ENCODE results near the gene ELOA. TPM values are rescaled to one million over a fixed set of nuclear protein-coding genes. Genes with fewer than 3 reads are reported as not detected.

The ELOA gene
- total RNA-seq, 1 donor from 2014 or later: 70.2 TPM

GRCh38 chr1:23701996-23702395, 41.3 kb upstream of the ELOA start:
- peaks cover 70% of the 10 kb centered on the region for H3K36me3 Mint-ChIP-seq (ENCODE audit: low read depth)
- no peaks in the 10 kb centered on the region for H3K9me3 Mint-ChIP-seq
- H3K27me3 Mint-ChIP-seq: no peaks in the 10 kb centered on the region
- DNase-seq (no peak), ATAC-seq (ENCODE audit: low read depth) (no peak)
- H3K27ac Mint-ChIP-seq: no peak overlapping the region
- POLR2A ChIA-PET: interaction anchor here (0.6 to 1.4 kb wide), 4 partner anchors 10 to 56 kb away, joined by 3 to 7 read pairs (median 4); partner anchors contain the start of gene RPL11
- no peak overlapping the region for H3K4me3 Mint-ChIP-seq
- H3K4me1 Mint-ChIP-seq: peaks cover 18% of the 10 kb centered on the region
- CTCF ChIA-PET: no interaction called here
- TF ChIP-seq CTCF (IDR thresholded peaks at IDR 0.05): no peak
- intact Hi-C loops (cut with micrococcal nuclease): no loop called here

GRCh38 chr1:23704834-23705495, 38.3 kb upstream of the ELOA start:
- Mint-ChIP-seq H3K9me3 (no peaks in the 10 kb centered on the region), H3K4me1 (peaks cover 11% of the 10 kb centered on the region), H3K36me3 (ENCODE audit: low read depth) (peaks cover 59% of the 10 kb centered on the region), H3K27me3 (no peaks in the 10 kb centered on the region), H3K4me3 (no peak overlapping the region), H3K27ac (no peak overlapping the region)
- DNase-seq: no peak
- TF ChIP-seq CTCF (IDR thresholded peaks at IDR 0.05): no peak
- CTCF ChIA-PET: no interaction called here
- intact Hi-C loops (cut with micrococcal nuclease): no loop called here
- no peak for ATAC-seq (ENCODE audit: low read depth)
- POLR2A ChIA-PET: interaction anchor here (1.2 kb wide), 1 partner anchor 13 kb away, joined by 3 read pairs; the partner anchor contains the start of gene RPL11

- Mint-ChIP-seq H3K36me3 (ENCODE audit: low read depth) (peaks cover 34% of the 10 kb centered on the region), H3K27me3 (no peaks in the 10 kb centered on the region), H3K27ac (peak overlapping the region; percentile 56), H3K4me3 (no peak overlapping the region), H3K9me3 (no peaks in the 10 kb centered on the region), H3K4me1 (peaks cover 8% of the 10 kb centered on the region)
- POLR2A ChIA-PET: no interaction called here
- intact Hi-C loops (cut with micrococcal nuclease): no loop called here
- CTCF ChIA-PET: no interaction called here
- no peak for ATAC-seq (ENCODE audit: low read depth)
- no peak for TF ChIP-seq CTCF (IDR thresholded peaks at IDR 0.05)
- DNase-seq: no peak
Observed at GRCh38 chr1:23709229-23709628, 34.0 kb upstream of the ELOA start.

- no peaks in the 10 kb centered on the region for H3K27me3 Mint-ChIP-seq
- intact Hi-C loops (cut with micrococcal nuclease): no loop called here
- ChIA-PET POLR2A (interaction anchor here (6.1 to 7.0 kb wide), 2 partner anchors 23 to 27 kb away, joined by 143 to 145 read pairs; partner anchors contain the start of genes ELOA and RPL11), CTCF (no interaction called here)
- H3K36me3 Mint-ChIP-seq (ENCODE audit: low read depth): peaks cover 2% of the 10 kb centered on the region
- ATAC-seq (ENCODE audit: low read depth) (no peak), DNase-seq (no peak)
- H3K4me1 Mint-ChIP-seq: peaks cover 53% of the 10 kb centered on the region
- TF ChIP-seq CTCF (IDR thresholded peaks at IDR 0.05): no peak
- no peaks in the 10 kb centered on the region for H3K9me3 Mint-ChIP-seq
- H3K27ac Mint-ChIP-seq: peak overlapping the region; percentile 75
- no peak overlapping the region for H3K4me3 Mint-ChIP-seq
Observed at GRCh38 chr1:23718482-23718881, 24.8 kb upstream of the ELOA start.

GRCh38 chr1:23719162-23719820, 24.0 kb upstream of the ELOA start:
- ChIA-PET POLR2A (interaction anchor here (6.1 to 7.0 kb wide), 2 partner anchors 24 to 26 kb away, joined by 143 to 145 read pairs; partner anchors contain the start of genes ELOA and RPL11), CTCF (no interaction called here)
- intact Hi-C loops (cut with micrococcal nuclease): no loop called here
- H3K9me3 Mint-ChIP-seq: no peaks in the 10 kb centered on the region
- H3K27ac Mint-ChIP-seq: peak overlapping the region; percentile 80
- peak overlapping the region; percentile 15 for H3K4me3 Mint-ChIP-seq
- DNase-seq (no peak), ATAC-seq (ENCODE audit: low read depth) (no peak)
- peaks cover 2% of the 10 kb centered on the region for H3K36me3 Mint-ChIP-seq (ENCODE audit: low read depth)
- H3K27me3 Mint-ChIP-seq: no peaks in the 10 kb centered on the region
- H3K4me1 Mint-ChIP-seq: peaks cover 59% of the 10 kb centered on the region
- no peak for TF ChIP-seq CTCF (IDR thresholded peaks at IDR 0.05)

Data from activated B cell treated with CpG ODN at 0.5 μM for 24 hours (primary cell).